Breast epithelium (tissue), 3 donors: ENCODE data around the gene PLCB2.

Experiments
- POLR2A ChIP-seq: fragments of 450-650 bp; IDR thresholded peaks from one replicate; pipeline ENCODE4 v1.6.1; 2016; ENCODE audit warnings: antibody characterized with exemption, mild to moderate bottlenecking, moderate library complexity
- POLR2AphosphoS5 ChIP-seq, 3 donors: sonication (generic); formaldehyde crosslinking; IDR thresholded peaks; one replicate each; pipeline ENCODE4 v1.6.1; 2017; ENCODE audit warnings: antibody characterized with exemption in 3 of 3
- TF ChIP-seq, protein P1 (sequence below), 3 donors: fragments of 450-650 bp; IDR thresholded peaks; one replicate each; pipeline ENCODE4 v1.5.1; 2016 to 2017; ENCODE audit warnings: antibody characterized with exemption in 3 of 3, mild to moderate bottlenecking in 3 of 3, moderate library complexity in 3 of 3

DNA sequence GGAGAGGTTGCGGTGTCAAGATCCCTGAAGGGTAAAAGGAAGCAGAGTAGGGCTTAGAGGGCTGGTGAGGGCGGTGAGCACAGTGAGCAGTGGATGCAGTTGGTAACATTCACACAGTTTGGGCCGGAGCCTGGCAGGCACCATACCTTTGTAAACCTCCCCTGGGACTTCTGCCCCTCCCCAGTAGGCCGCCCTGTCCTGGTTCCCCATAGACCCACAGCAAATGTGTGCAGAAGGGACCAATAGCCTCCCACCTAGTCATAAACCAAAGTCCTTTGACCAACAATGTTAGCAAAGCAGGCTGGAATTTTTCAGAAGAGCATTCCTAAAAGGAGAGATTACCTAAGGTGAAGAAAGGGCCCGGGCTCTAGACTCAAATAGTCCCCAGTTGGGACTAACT, 41.4 kb upstream of the PLCB2 start:
- TF ChIP-seq, protein P1, sequence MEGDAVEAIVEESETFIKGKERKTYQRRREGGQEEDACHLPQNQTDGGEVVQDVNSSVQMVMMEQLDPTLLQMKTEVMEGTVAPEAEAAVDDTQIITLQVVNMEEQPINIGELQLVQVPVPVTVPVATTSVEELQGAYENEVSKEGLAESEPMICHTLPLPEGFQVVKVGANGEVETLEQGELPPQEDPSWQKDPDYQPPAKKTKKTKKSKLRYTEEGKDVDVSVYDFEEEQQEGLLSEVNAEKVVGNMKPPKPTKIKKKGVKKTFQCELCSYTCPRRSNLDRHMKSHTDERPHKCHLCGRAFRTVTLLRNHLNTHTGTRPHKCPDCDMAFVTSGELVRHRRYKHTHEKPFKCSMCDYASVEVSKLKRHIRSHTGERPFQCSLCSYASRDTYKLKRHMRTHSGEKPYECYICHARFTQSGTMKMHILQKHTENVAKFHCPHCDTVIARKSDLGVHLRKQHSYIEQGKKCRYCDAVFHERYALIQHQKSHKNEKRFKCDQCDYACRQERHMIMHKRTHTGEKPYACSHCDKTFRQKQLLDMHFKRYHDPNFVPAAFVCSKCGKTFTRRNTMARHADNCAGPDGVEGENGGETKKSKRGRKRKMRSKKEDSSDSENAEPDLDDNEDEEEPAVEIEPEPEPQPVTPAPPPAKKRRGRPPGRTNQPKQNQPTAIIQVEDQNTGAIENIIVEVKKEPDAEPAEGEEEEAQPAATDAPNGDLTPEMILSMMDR (IDR thresholded peaks at IDR 0.05) = no peak
- no peak for TF ChIP-seq POLR2A
- TF ChIP-seq POLR2AphosphoS5 (IDR thresholded peaks at IDR 0.05) = no peak
